Astrocyte (in vitro differentiated cells and primary cell): ENCODE measurements around the gene IL20. TPM values are rescaled to one million over a fixed set of nuclear protein-coding genes. Genes with fewer than 3 reads are reported as not detected.

Experiments used
- DNase-seq: peaks from one replicate; pipeline ENCODE4 v3.0.0-alpha.2; 2010; ENCODE audit warnings: low read depth
- FAIRE-seq: peaks from 2 replicates; lab custom pipeline; 2011; peaks lifted over from hg19 to GRCh38; lab: Jason Lieb, UNC
- H2AFZ ChIP-seq: 2 replicates; pipeline ENCODE4 v1.6.0; 2012; ENCODE audit warnings: low read depth, low read length, inconsistent platforms
- H3K27ac ChIP-seq: 2 replicates; pipeline ENCODE4 v1.5.1; 2011; ENCODE audit warnings: low read depth, low read length, inconsistent platforms
- H3K27me3 ChIP-seq: 2 replicates; pipeline ENCODE4 v1.6.0; 2011; ENCODE audit warnings: low read length, inconsistent platforms; ENCODE audit not compliant: insufficient read depth
- H3K36me3 ChIP-seq: 2 replicates; pipeline ENCODE4 v1.5.1; 2011; ENCODE audit warnings: low read length, inconsistent platforms; ENCODE audit not compliant: insufficient read depth
- H3K4me1 ChIP-seq: 2 replicates; pipeline ENCODE4 v1.5.1; 2011; ENCODE audit warnings: low read length, inconsistent platforms; ENCODE audit not compliant: insufficient read depth
- H3K4me2 ChIP-seq: 2 replicates; pipeline ENCODE4 v1.6.0; 2012; ENCODE audit warnings: low read length, inconsistent platforms
- H3K4me3 ChIP-seq: 2 replicates; pipeline ENCODE4 v1.5.1; 2011; ENCODE audit warnings: low read depth, mild to moderate bottlenecking, low read length, inconsistent platforms; ENCODE audit not compliant: insufficient read depth
- H3K79me2 ChIP-seq: 2 replicates; pipeline ENCODE4 v1.6.0; 2012; ENCODE audit warnings: mild to moderate bottlenecking, low read length, inconsistent platforms; ENCODE audit not compliant: insufficient read depth
- H3K9ac ChIP-seq: 2 replicates; pipeline ENCODE4 v1.6.0; 2012; ENCODE audit warnings: mild to moderate bottlenecking, low read length, inconsistent platforms
- H3K9me3 ChIP-seq: 2 replicates; pipeline ENCODE4 v1.5.1; 2012; ENCODE audit warnings: low read depth, mild to moderate bottlenecking, low read length, inconsistent platforms; ENCODE audit not compliant: insufficient read depth
- H4K20me1 ChIP-seq: 2 replicates; pipeline ENCODE4 v1.6.0; 2012; ENCODE audit warnings: low read length, inconsistent platforms; ENCODE audit not compliant: insufficient read depth
- H3K27ac Mint-ChIP-seq: one replicate; pipeline ENCODE4 v1.8.0; 2021; ENCODE audit warnings: mild to moderate bottlenecking, mixed read lengths; ENCODE audit not compliant: unreplicated experiment
- H3K27me3 Mint-ChIP-seq: one replicate; pipeline ENCODE4 v1.8.0; 2021; ENCODE audit warnings: low read depth, mixed read lengths; ENCODE audit not compliant: unreplicated experiment
- H3K36me3 Mint-ChIP-seq: one replicate; pipeline ENCODE4 v1.8.0; 2021; ENCODE audit warnings: low read depth, mixed read lengths; ENCODE audit not compliant: unreplicated experiment
- H3K4me1 Mint-ChIP-seq: one replicate; pipeline ENCODE4 v1.8.0; 2021; ENCODE audit warnings: low read depth, mixed read lengths; ENCODE audit not compliant: unreplicated experiment
- H3K4me3 Mint-ChIP-seq: one replicate; pipeline ENCODE4 v1.8.0; 2021; ENCODE audit warnings: mild to moderate bottlenecking, moderate library complexity, mixed read lengths; ENCODE audit not compliant: unreplicated experiment
- H3K9me3 Mint-ChIP-seq: one replicate; pipeline ENCODE4 v1.8.0; 2021; ENCODE audit warnings: mild to moderate bottlenecking, mixed read lengths; ENCODE audit not compliant: unreplicated experiment
- EZH2 ChIP-seq: IDR thresholded peaks from 2 replicates; pipeline ENCODE4 v1.6.1; 2012; ENCODE audit warnings: mild to moderate bottlenecking, low read length, inconsistent platforms; ENCODE audit not compliant: insufficient read depth
- total RNA-seq: library from RNA; stranded (reverse); gene quantifications from 2 replicates; pipeline ENCODE4 v1.2.1, GENCODE V29; 2021
- TF ChIP-seq, protein P1 (sequence below): IDR thresholded peaks from 2 replicates; pipeline ENCODE4 v1.5.1; 2011; ENCODE audit warnings: low read depth, mild to moderate bottlenecking, inconsistent platforms, low read length, moderate library complexity; ENCODE audit not compliant: insufficient read depth

Gene IL20
- total RNA-seq, 1 donor from 2014 or later: not detected

- Histone ChIP-seq H3K27ac (no peak overlapping the region), H2AFZ (peak overlapping the region; percentile 23)
- TF ChIP-seq, protein P1, sequence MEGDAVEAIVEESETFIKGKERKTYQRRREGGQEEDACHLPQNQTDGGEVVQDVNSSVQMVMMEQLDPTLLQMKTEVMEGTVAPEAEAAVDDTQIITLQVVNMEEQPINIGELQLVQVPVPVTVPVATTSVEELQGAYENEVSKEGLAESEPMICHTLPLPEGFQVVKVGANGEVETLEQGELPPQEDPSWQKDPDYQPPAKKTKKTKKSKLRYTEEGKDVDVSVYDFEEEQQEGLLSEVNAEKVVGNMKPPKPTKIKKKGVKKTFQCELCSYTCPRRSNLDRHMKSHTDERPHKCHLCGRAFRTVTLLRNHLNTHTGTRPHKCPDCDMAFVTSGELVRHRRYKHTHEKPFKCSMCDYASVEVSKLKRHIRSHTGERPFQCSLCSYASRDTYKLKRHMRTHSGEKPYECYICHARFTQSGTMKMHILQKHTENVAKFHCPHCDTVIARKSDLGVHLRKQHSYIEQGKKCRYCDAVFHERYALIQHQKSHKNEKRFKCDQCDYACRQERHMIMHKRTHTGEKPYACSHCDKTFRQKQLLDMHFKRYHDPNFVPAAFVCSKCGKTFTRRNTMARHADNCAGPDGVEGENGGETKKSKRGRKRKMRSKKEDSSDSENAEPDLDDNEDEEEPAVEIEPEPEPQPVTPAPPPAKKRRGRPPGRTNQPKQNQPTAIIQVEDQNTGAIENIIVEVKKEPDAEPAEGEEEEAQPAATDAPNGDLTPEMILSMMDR: no peak
- TF ChIP-seq EZH2: no peak
Measured at GRCh38 chr1:206826394-206826793, 39.0 kb upstream of the IL20 start.

DNA sequence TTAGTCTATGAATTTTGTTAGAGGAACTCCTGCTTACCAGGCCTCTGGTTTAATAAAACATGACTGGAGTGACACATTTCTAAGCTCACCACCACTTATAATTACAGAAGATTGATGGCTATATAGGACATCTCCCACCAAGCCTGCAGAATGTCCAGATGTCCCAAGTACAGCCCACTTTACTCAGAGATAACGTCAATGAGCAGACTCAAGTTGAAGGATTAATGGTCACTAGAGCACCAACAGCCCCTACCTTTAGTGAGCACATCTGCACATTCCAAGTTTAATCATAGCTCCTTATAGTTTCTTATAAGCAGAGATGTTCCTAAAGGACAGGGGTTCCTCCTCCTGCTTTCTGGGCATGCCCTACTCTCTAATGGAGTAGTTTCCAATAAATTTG is 37.4 kb upstream of the IL20 start:
- Histone ChIP-seq H3K9me3 (no peaks in the 10 kb centered on the region), H3K27me3 (peaks cover 13% of the 10 kb centered on the region)

More at GRCh38 chr1:206826394-206826793, 39.0 kb upstream of the IL20 start:
- Histone ChIP-seq H3K36me3 (no peaks in the 10 kb centered on the region), H3K4me2 (no peak overlapping the region), H3K79me2 (no peaks in the 10 kb centered on the region), H3K27me3 (peaks cover 7% of the 10 kb centered on the region), H3K9ac (no peak overlapping the region), H4K20me1 (no peaks in the 10 kb centered on the region), H3K9me3 (no peaks in the 10 kb centered on the region), H3K4me1 (peaks cover 4% of the 10 kb centered on the region), H3K4me3 (no peak overlapping the region)
- Mint-ChIP-seq H3K4me1 (peaks cover 17% of the 10 kb centered on the region), H3K36me3 (no peaks in the 10 kb centered on the region), H3K27ac (no peak overlapping the region), H3K9me3 (peaks cover 5% of the 10 kb centered on the region), H3K27me3 (peaks cover 12% of the 10 kb centered on the region), H3K4me3 (no peak overlapping the region)
- DNase-seq (no peak), FAIRE-seq (no peak)

GRCh38 chr1:206828765-206829164 is 36.7 kb upstream of the IL20 start:
- Histone ChIP-seq H3K36me3 (no peaks in the 10 kb centered on the region), H3K4me2 (no peak overlapping the region), H3K9me3 (no peaks in the 10 kb centered on the region), H2AFZ (no peak overlapping the region), H4K20me1 (no peaks in the 10 kb centered on the region), H3K27ac (no peak overlapping the region), H3K9ac (no peak overlapping the region), H3K27me3 (peaks cover 17% of the 10 kb centered on the region), H3K79me2 (no peaks in the 10 kb centered on the region), H3K4me3 (no peak overlapping the region), H3K4me1 (peaks cover 4% of the 10 kb centered on the region)
- TF ChIP-seq, protein P1: no peak
- no peak for TF ChIP-seq EZH2
- H3K4me3 Mint-ChIP-seq: no peak overlapping the region
- no peak overlapping the region for H3K27ac Mint-ChIP-seq
- DNase-seq (no peak), FAIRE-seq (no peak)
- H3K4me1 Mint-ChIP-seq: peaks cover 21% of the 10 kb centered on the region
- no peaks in the 10 kb centered on the region for H3K36me3 Mint-ChIP-seq
- H3K27me3 Mint-ChIP-seq: peaks cover 14% of the 10 kb centered on the region
- H3K9me3 Mint-ChIP-seq: peaks cover 5% of the 10 kb centered on the region

More for the DNA sequence above, 37.4 kb upstream of the IL20 start:
- H3K27ac Mint-ChIP-seq: no peak overlapping the region
- peaks cover 20% of the 10 kb centered on the region for H3K4me1 Mint-ChIP-seq
- peaks cover 4% of the 10 kb centered on the region for H3K4me1 ChIP-seq
- no peaks in the 10 kb centered on the region for H3K36me3 ChIP-seq
- H3K36me3 Mint-ChIP-seq: no peaks in the 10 kb centered on the region
- peaks cover 5% of the 10 kb centered on the region for H3K9me3 Mint-ChIP-seq
- H3K27ac ChIP-seq: no peak overlapping the region
- no peak overlapping the region for H3K9ac ChIP-seq
- no peak overlapping the region for H2AFZ ChIP-seq
- H4K20me1 ChIP-seq: no peaks in the 10 kb centered on the region
- TF ChIP-seq EZH2: no peak
- TF ChIP-seq, protein P1: no peak
- DNase-seq (no peak), FAIRE-seq (no peak)
- H3K79me2 ChIP-seq: no peaks in the 10 kb centered on the region
- H3K4me3 Mint-ChIP-seq: no peak overlapping the region
- H3K4me2 ChIP-seq: no peak overlapping the region
- no peak overlapping the region for H3K4me3 ChIP-seq
- peaks cover 14% of the 10 kb centered on the region for H3K27me3 Mint-ChIP-seq
